ENCODE measurements around the gene C5AR2. TPM values are rescaled to one million over a fixed set of nuclear protein-coding genes. Genes with fewer than 3 reads are reported as not detected.

The C5AR2 gene
- total RNA-seq, 2 donors from 2014 or later, result 0.74 to 0.82 TPM

- no peaks in the 10 kb centered on the region for H3K9me3 ChIP-seq
- no peak overlapping the region for H3K9ac ChIP-seq (ENCODE audit: low read depth in 2 of 2, low read length in 2 of 2)
- H3K27ac ChIP-seq, result no peak overlapping the region
- H3K27me3 ChIP-seq, result no peaks in the 10 kb centered on the region
- no peak for TF ChIP-seq CTCF (IDR thresholded peaks at IDR 0.05)
- H3K4me3 ChIP-seq, result no peak overlapping the region
- intact Hi-C loops (cut with DNase I), result no loop called here
- no peak for DNase-seq
- H3K36me3 ChIP-seq, result peaks cover 7% of the 10 kb centered on the region
- H3K4me1 ChIP-seq, result no peaks in the 10 kb centered on the region
Observed at GRCh38 chr19:47375694-47376588, 44.0 kb downstream of the C5AR2 start.

- H3K27me3 ChIP-seq, result no peaks in the 10 kb centered on the region
- no peak overlapping the region for H3K4me3 ChIP-seq
- peaks cover 12% of the 10 kb centered on the region for H3K36me3 ChIP-seq
- no peak overlapping the region for H3K27ac ChIP-seq
- H3K9ac ChIP-seq (ENCODE audit: low read depth in 2 of 2, low read length in 2 of 2), result no peak overlapping the region
- H3K4me1 ChIP-seq, result no peaks in the 10 kb centered on the region
- no peak for TF ChIP-seq CTCF (IDR thresholded peaks at IDR 0.05)
- intact Hi-C loops (cut with DNase I), result no loop called here
- no peak for DNase-seq
- no peaks in the 10 kb centered on the region for H3K9me3 ChIP-seq
Observed at GRCh38 chr19:47376589-47377144, 44.7 kb downstream of the C5AR2 start.

- no peak for DNase-seq
- Histone ChIP-seq H3K4me3 (no peak overlapping the region), H3K4me1 (no peaks in the 10 kb centered on the region), H3K9me3 (no peaks in the 10 kb centered on the region), H3K36me3 (peaks cover 12% of the 10 kb centered on the region), H3K9ac (ENCODE audit: low read depth in 2 of 2, low read length in 2 of 2) (no peak overlapping the region), H3K27ac (no peak overlapping the region), H3K27me3 (no peaks in the 10 kb centered on the region)
- no peak for TF ChIP-seq CTCF (IDR thresholded peaks at IDR 0.05)
- intact Hi-C loops (cut with DNase I), result no loop called here
Observed at GRCh38 chr19:47377208-47377701, 45.3 kb downstream of the C5AR2 start.

- H3K27me3 ChIP-seq, result no peaks in the 10 kb centered on the region
- H3K9me3 ChIP-seq, result no peaks in the 10 kb centered on the region
- no peak overlapping the region for H3K9ac ChIP-seq (ENCODE audit: low read depth in 2 of 2, low read length in 2 of 2)
- DNase-seq, result no peak
- intact Hi-C loops (cut with DNase I), result no loop called here
- no peaks in the 10 kb centered on the region for H3K4me1 ChIP-seq
- peaks cover 12% of the 10 kb centered on the region for H3K36me3 ChIP-seq
- no peak for TF ChIP-seq CTCF (IDR thresholded peaks at IDR 0.05)
- no peak overlapping the region for H3K4me3 ChIP-seq
- H3K27ac ChIP-seq, result no peak overlapping the region
Observed at GRCh38 chr19:47377801-47378200, 45.8 kb downstream of the C5AR2 start.

- no peaks in the 10 kb centered on the region for H3K9me3 ChIP-seq
- H3K36me3 ChIP-seq, result peaks cover 12% of the 10 kb centered on the region
- H3K4me1 ChIP-seq, result no peaks in the 10 kb centered on the region
- no peak overlapping the region for H3K9ac ChIP-seq (ENCODE audit: low read depth in 2 of 2, low read length in 2 of 2)
- H3K27me3 ChIP-seq, result no peaks in the 10 kb centered on the region
- no peak overlapping the region for H3K4me3 ChIP-seq
- intact Hi-C loops (cut with DNase I), result no loop called here
- no peak for DNase-seq
- TF ChIP-seq CTCF (IDR thresholded peaks at IDR 0.05), result no peak
- H3K27ac ChIP-seq, result no peak overlapping the region
Observed at GRCh38 chr19:47378246-47378645, 46.3 kb downstream of the C5AR2 start.

All from colonic mucosa (tissue), 4 donors.